SK-N-SH treated with all-trans-retinoic acid at 6 μM for 48 hours (cell line): ENCODE results near the gene DNAH8.

Experiments used
- ATAC-seq: fragments of 200-7000 bp; cut with Tn5 transposase; 3 replicates; pipeline ENCODE4 v1.9.1; 2020; ENCODE audit warnings: mild to moderate bottlenecking, moderate library complexity
- CREB5 ChIP-seq: fragments of 250-450 bp; sonication (Bioruptor Pico); IDR thresholded peaks from 2 replicates; pipeline ENCODE4 v1.5.1; 2020; ENCODE audit warnings: low read depth, mild to moderate bottlenecking, moderate library complexity
- CSDC2 ChIP-seq: fragments of 250-450 bp; sonication (Bioruptor Pico); IDR thresholded peaks from 2 replicates; pipeline ENCODE4 v1.5.0; 2020; ENCODE audit warnings: mild to moderate bottlenecking, moderate library complexity
- ISL1 ChIP-seq: fragments of 250-450 bp; sonication (Bioruptor Pico); IDR thresholded peaks from 2 replicates; pipeline ENCODE4 v2.1.2; 2022; ENCODE audit warnings: mild to moderate bottlenecking, moderate library complexity
- OSR1 ChIP-seq: fragments of 250-450 bp; sonication (Bioruptor Pico); IDR thresholded peaks from 2 replicates; pipeline ENCODE4 v1.8.0; 2022; ENCODE audit warnings: moderate library complexity, mild to moderate bottlenecking, inconsistent platforms
- PATZ1 ChIP-seq: fragments of 250-450 bp; sonication (Bioruptor Pico); IDR thresholded peaks from 2 replicates; pipeline ENCODE4 v1.8.0; 2020; ENCODE audit warnings: mild to moderate bottlenecking, moderate library complexity, borderline replicate concordance
- PPARA ChIP-seq: fragments of 250-450 bp; sonication (Bioruptor Pico); IDR thresholded peaks from 2 replicates; pipeline ENCODE4 v1.5.0; 2020; ENCODE audit warnings: mild to moderate bottlenecking, borderline replicate concordance
- RARB ChIP-seq: fragments of 250-450 bp; sonication (Bioruptor Pico); IDR thresholded peaks from 2 replicates; pipeline ENCODE4 v1.8.0; 2021; ENCODE audit warnings: mild to moderate bottlenecking, moderate library complexity
- SNAI2 ChIP-seq: fragments of 250-450 bp; sonication (Bioruptor Pico); IDR thresholded peaks from 2 replicates; pipeline ENCODE4 v1.5.0; 2020; ENCODE audit warnings: mild to moderate bottlenecking, moderate library complexity
- TOX ChIP-seq: fragments of 250-450 bp; sonication (Bioruptor Pico); IDR thresholded peaks from 2 replicates; pipeline ENCODE4 v1.8.0; 2021; ENCODE audit warnings: mild to moderate bottlenecking, moderate library complexity, borderline replicate concordance
- ZC3H10 ChIP-seq: fragments of 250-450 bp; sonication (Bioruptor Pico); IDR thresholded peaks from 2 replicates; pipeline ENCODE4 v1.5.1; 2021; ENCODE audit warnings: mild to moderate bottlenecking, moderate library complexity
- ZFP3 ChIP-seq: fragments of 250-450 bp; sonication (Bioruptor Pico); IDR thresholded peaks from 2 replicates; pipeline ENCODE4 v1.5.0; 2020; ENCODE audit warnings: mild to moderate bottlenecking, moderate library complexity
- ZFP30 ChIP-seq: fragments of 450-650 bp; formaldehyde crosslinking; IDR thresholded peaks from 2 replicates; pipeline ENCODE4 v1.5.0; 2022; ENCODE audit warnings: mild to moderate bottlenecking, moderate library complexity
- ZNF565 ChIP-seq: fragments of 450-650 bp; formaldehyde crosslinking; conservative IDR thresholded peaks from 2 replicates; pipeline ENCODE4 v1.5.0; 2020; ENCODE audit warnings: low read depth, mild to moderate bottlenecking, moderate library complexity
- ZNF70 ChIP-seq: fragments of 450-650 bp; formaldehyde crosslinking; IDR thresholded peaks from 2 replicates; pipeline ENCODE4 v1.5.0; 2020; ENCODE audit warnings: mild to moderate bottlenecking, moderate library complexity
- ZNF8 ChIP-seq: fragments of 450-650 bp; formaldehyde crosslinking; IDR thresholded peaks from 2 replicates; pipeline ENCODE4 v1.5.0; 2020; ENCODE audit warnings: mild to moderate bottlenecking, moderate library complexity
- TF ChIP-seq, protein P1 (sequence below): fragments of 250-450 bp; sonication (Bioruptor Pico); IDR thresholded peaks from 2 replicates; pipeline ENCODE4 v1.5.1; 2021; ENCODE audit warnings: mild to moderate bottlenecking, moderate library complexity
- TF ChIP-seq, protein P2 (sequence below): fragments of 250-450 bp; sonication (Bioruptor Pico); IDR thresholded peaks from 2 replicates; pipeline ENCODE4 v1.5.0; 2020; ENCODE audit warnings: mild to moderate bottlenecking, moderate library complexity

The DNAH8 gene

DNA sequence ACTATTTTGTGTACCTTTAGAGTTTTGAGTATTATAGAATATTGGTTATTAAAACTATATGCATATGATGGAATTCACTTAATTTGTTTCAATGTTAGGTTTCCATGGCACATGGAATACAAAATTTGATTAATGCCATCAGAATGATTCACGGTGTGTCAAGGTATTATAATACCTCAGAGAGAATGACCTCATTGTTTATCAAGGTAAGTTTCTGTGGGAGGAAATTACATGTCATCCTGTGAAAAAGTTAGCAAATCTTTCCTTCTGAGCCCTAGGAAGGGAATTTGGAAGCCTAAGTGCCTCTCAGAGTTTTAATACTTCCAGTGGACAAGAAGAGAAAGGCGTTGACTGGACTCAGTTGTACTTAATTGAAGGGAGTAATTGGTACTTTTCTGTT, 40.8 kb downstream of the DNAH8 start:
- ATAC-seq: no peak
- TF ChIP-seq CSDC2 (CRISPR knock-in tag) (no peak), PPARA (no peak), ZNF70 (no peak), ZNF565 (CRISPR knock-in tag) (no peak), ZFP30 (CRISPR knock-in tag) (no peak), PATZ1 (CRISPR knock-in tag) (no peak), CREB5 (CRISPR knock-in tag) (no peak), ZC3H10 (CRISPR knock-in tag) (no peak), ZFP3 (CRISPR knock-in tag) (no peak), RARB (CRISPR knock-in tag) (no peak), SNAI2 (CRISPR knock-in tag) (no peak)
- TF ChIP-seq, all 23 proteins: peak for 0

DNA sequence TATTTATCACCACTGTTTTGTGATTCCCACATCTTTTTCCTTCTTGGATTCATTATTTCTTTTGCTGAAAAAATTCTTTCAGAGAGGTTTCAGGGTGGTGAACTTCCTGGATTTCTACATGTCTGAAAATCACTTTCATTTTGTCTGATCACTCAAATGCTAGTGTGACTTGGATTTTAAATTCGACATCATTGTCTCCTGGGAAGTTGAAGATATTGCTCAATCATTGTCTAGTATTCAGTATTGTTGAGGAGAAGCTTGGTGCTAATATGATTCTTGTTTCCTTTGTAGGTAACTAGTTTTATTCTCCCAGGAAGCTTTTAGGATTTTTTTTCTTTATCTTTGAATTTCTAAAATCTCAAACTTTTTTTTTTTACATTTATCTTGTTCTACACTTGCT, 45.0 kb downstream of the DNAH8 start:
- no peak for ATAC-seq
- TF ChIP-seq CREB5 (CRISPR knock-in tag): no peak
- no peak for TF ChIP-seq PATZ1 (CRISPR knock-in tag)
- TF ChIP-seq ZNF8 (CRISPR knock-in tag): no peak

DNA sequence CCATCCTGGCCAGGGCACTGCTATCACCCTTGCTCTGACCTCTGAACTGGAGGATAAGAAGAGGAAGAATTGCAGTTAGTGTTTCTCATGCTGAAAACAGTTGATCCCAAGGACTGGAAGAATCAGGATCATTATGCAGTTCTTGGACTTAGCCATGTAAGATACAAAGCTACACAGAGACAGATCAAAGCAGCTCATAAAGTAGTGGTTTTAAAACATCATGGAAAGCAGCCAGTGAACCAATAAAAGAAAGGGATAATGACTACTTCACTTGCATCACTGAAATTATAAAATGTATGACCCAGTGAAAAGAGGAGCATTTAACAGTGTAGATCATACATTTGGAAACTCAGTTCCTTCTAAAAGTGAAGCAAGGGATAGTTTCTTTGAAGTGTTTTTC, 47.7 kb downstream of the DNAH8 start:
- no peak for TF ChIP-seq ISL1
- no peak for ATAC-seq

DNA sequence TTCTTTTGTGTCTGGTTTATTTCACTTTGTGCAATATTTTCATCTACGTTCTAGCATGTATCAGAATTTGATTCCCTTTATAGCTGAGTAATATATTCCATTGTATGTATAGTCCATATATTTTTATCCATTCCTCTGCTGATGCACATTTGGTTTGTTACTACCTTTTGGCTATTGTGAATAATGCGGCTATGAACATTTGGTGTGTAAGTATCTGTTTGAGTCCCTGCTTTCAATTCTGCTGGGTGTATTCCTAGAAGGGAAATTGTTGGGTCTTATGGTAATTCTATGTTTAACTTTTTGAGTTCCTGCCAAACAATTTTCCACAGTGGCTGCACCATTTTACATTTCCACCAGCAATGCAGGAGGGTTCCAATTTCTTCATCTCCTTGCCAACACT, 52.4 kb downstream of the DNAH8 start:
- TF ChIP-seq, protein P1, sequence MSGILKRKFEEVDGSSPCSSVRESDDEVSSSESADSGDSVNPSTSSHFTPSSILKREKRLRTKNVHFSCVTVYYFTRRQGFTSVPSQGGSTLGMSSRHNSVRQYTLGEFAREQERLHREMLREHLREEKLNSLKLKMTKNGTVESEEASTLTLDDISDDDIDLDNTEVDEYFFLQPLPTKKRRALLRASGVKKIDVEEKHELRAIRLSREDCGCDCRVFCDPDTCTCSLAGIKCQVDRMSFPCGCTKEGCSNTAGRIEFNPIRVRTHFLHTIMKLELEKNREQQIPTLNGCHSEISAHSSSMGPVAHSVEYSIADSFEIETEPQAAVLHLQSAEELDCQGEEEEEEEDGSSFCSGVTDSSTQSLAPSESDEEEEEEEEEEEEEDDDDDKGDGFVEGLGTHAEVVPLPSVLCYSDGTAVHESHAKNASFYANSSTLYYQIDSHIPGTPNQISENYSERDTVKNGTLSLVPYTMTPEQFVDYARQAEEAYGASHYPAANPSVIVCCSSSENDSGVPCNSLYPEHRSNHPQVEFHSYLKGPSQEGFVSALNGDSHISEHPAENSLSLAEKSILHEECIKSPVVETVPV (CRISPR knock-in tag): no peak
- TF ChIP-seq, protein P2, sequence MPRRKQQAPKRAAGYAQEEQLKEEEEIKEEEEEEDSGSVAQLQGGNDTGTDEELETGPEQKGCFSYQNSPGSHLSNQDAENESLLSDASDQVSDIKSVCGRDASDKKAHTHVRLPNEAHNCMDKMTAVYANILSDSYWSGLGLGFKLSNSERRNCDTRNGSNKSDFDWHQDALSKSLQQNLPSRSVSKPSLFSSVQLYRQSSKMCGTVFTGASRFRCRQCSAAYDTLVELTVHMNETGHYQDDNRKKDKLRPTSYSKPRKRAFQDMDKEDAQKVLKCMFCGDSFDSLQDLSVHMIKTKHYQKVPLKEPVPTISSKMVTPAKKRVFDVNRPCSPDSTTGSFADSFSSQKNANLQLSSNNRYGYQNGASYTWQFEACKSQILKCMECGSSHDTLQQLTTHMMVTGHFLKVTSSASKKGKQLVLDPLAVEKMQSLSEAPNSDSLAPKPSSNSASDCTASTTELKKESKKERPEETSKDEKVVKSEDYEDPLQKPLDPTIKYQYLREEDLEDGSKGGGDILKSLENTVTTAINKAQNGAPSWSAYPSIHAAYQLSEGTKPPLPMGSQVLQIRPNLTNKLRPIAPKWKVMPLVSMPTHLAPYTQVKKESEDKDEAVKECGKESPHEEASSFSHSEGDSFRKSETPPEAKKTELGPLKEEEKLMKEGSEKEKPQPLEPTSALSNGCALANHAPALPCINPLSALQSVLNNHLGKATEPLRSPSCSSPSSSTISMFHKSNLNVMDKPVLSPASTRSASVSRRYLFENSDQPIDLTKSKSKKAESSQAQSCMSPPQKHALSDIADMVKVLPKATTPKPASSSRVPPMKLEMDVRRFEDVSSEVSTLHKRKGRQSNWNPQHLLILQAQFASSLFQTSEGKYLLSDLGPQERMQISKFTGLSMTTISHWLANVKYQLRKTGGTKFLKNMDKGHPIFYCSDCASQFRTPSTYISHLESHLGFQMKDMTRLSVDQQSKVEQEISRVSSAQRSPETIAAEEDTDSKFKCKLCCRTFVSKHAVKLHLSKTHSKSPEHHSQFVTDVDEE: no peak
- TF ChIP-seq ZNF70 (no peak), ZFP30 (CRISPR knock-in tag) (no peak), ISL1 (no peak), TOX (CRISPR knock-in tag) (no peak), OSR1 (CRISPR knock-in tag) (no peak), PPARA (no peak), CSDC2 (CRISPR knock-in tag) (no peak)
- no peak for ATAC-seq
